Measurements from ENCODE around the gene SENP1.

The SENP1 gene

DNA sequence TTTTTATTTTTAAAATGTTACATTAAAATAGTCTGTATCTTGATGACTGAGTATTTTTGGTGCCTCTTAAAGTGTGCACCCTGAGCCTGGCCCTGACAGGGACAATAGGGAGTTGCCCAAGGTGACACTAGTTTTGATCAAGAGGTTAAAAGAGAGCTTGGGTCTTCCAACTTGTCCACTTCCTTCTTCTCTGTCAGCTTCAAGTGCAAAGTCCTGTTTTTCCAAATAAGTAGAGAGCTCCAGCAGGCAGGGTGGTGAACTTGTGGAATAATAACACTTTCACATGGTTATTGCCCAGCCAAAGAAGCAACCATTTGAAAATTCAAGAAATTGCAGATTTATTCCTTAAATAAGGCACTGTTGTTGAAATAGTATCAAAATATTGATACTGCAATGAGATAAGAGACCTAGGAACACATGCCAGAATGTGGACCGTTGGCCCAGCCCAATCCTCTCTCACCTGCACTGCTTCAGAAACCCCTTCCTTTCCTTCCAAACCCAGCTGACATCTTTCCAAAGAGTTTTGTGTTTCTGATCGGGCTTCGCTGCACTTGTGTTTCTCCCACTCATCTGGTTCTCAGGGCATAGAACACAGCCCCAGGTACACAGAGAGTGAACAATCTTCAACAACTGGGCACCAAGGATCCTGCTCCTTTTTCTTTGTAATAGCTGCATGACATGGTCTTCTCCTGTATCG, 87.8 kb downstream of the SENP1 start:
- no peak for DNase-seq (ENCODE audit: low read depth, low spot score)

DNA sequence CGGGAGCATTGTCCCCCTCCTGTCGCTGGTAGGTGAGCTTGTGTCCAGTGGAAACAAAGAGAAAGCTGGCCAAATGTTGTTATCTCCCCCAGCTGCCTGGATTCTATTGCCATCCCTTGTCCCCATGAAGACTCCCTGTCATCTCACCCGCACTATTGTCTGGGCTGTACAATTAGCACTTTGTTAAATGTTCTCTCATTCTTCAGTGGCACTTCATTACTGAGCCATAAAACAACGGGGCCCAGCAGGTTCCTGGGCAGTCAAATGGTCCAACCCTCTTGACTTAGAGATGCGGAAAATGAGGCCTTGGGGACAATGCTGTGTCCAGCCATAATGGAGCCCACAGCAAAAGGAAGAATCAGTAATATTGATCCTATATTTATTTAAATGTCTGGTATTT, 88.4 kb downstream of the SENP1 start:
- DNase-seq (ENCODE audit: low read depth, low spot score), result no peak

DNA sequence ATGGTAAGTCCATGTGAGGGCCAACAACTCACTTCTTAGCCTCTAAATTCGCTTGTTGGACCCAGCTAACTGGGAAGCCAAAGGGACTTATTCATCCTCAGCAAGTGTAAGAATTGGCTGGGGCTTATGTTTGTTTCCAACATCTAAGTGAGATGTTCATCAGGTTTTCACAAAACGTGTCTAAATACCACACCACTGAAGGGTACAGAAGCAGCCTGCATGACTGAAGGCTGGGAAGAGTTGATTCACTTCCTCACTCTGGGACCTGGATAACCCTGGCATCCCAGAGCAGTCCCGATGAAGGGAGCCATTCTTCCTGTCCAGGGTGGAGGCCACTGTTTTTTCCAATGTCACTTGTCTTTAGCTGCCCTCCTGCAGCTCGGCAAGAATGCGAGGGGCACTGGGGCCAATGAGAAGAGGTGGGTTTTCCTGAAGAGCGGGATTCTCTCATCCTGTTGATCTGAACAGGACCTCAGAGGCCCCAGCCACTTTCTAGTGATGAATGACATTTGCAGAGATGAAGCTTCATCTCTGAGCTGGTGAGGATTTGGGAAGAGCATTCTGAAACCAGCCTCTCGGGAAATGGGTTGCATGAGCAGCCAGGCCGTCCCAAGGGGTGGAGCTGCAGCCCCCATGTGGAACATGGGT, 89.4 kb downstream of the SENP1 start:
- DNase-seq (ENCODE audit: low read depth, low spot score), result no peak

DNA sequence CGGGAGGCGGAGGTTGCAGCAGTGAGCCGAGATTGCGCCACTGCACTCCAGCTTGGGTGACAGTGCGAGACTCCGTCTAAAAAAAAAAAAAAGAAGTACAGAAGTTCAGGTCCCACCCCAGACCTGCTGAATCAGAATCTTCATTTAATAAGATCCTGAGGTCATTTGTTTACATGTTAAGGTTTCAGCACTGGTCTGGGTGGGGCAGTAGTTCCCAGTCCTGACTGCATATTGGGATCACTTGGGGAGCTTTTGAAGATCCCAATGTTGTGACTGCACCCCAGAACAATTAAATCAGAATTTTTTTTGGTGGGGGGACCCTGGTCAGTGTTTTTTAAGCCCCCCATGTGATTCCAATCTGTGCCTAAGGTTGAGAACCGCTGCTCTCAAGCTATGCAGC, 89.9 kb downstream of the SENP1 start:
- DNase-seq (ENCODE audit: low read depth, low spot score), result no peak

DNA sequence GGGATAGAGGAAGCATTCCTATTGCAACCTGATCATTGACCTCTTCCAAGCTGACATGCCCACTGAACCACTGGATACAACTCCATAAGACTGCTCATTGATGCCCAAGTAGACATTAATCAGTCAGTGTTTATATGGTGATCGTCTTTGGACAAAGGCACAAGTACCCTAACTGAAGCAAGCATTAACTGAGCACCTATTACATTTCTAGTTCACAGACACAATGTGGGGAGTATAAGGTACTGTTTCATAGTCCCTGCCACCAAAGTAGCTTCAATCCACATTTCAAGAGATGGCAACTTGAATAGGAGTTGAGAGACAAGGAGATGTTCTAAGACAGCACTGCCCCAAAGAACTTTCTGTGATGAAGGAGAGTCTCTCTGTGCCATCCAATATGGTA, 90.8 kb downstream of the SENP1 start:
- DNase-seq (ENCODE audit: low read depth, low spot score), result no peak

DNA sequence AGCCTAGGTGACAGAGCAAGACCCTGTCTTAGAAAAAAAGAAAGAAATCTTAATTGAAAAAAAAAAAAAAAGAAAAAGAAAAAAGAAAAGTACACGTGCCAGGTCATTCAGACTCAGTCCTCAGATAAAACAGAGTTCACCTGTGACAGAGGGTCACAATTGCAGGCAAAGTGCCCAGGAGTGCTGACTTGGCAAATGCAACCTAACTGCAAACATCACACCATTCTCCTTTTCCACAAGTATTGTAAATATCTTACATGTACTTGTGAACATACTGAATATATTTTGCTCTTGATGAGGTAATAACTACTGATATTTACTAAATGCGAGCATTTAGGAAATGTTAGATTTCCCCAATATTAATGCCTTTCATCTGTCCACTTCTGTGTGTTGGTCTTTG, 92.6 kb downstream of the SENP1 start:
- no peak for DNase-seq (ENCODE audit: low read depth, low spot score)

DNA sequence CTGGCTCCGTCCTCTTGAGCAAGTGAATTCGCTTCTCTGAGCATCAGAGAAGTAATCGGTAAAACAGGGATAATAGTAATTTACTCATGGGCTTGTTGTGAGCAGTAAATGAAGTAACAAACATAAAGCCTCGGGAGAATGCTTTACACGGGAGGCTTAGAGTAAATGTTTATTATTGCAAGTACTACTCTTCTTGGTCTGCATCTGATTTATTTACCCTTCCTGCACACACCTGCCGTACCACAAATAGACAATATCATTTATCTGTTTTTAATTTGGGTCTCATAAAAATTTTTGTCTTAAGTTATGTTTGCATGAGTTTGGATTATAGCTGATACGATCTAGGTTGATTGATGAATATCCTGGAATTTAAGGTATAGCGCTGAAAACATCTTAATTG, 93.8 kb downstream of the SENP1 start:
- no peak for DNase-seq (ENCODE audit: low read depth, low spot score)

DNA sequence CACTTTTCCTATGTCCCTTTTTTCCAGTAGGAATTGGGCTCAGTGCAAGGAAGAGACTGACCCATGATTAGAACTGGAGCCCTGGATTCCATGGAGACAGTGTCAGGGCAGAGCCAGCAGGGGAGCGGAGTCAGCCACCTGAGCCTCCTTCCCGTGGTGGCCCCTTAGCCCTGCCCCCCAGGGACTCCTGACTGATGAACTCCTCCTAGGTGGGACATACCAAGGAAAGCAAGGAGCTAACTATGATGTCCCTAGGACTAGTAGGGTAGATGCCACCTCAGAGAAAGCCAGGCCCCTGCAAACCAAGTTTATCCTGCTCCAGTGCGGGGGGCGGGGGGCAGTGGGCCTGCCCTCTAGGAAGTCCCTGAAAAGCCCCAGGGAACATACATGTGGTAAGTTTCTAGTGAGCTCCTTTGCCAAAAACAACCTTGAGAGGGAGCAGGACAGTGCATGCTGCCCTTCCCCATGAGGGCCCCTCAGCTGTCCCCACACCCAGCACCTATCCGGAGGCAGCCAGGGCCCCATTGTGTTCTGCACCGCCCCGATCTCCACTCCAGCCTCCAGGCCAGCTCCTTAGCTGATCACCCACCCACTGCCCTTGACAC, 95.4 kb downstream of the SENP1 start:
- DNase-seq (ENCODE audit: low read depth, low spot score), result no peak

DNA sequence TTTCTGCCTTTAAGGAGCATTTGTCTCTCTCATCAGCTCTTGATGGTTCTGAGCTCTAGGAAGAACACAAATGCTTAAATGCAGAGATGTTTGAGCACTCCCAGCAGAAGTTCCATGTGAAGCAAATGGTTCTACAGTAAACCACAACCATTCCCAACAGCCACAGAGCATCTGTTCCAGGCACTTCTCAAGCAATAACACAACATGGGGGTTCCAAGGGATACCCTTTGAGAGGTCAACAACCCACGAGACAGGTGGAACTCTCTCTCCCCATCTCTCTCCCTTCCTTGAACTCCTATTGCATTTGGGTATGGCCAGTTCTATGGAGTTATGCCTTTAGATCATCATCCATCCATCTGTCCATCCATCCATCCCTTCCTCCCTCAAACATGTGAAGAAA, 96.4 kb downstream of the SENP1 start:
- no peak for DNase-seq (ENCODE audit: low read depth, low spot score)

DNA sequence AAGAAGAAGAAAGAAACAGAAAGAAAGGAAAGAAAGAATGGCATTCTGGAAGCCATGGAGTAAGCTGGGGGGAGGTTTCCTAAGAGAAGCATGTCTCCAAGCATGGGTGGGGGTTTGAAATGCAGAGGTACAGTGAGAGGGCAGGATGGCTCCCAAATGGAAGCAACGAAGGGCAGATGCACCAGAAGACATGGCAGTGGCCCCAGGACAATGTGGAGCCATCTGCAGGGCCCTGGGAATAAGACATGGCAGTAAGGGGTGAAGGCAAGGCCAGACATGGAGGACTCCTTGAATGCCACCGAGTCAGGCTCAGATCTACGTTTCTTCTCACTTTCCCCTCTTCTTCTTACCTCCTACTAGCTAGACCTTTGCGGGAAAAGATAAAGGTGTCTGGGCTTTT, 96.9 kb downstream of the SENP1 start:
- DNase-seq (ENCODE audit: low read depth, low spot score), result no peak

DNA sequence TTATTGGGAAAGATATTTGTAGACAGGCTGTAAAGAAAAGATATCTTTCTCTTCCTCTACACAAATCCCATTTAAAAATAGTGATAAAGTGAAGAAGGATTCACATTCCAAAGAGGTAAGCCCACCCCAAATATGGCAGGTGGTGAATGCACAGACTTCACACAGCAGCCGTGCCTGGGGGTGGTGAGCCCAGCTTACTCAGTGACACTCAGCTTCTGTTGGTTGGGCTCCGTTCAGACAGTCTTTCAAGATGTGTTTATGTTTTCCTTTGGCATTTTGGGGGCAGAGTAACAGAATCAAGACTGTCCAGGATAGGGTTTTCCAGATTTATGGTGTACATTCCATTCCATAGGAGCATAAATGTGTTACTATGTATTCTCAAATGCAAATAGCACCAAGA, 97.5 kb downstream of the SENP1 start:
- DNase-seq (ENCODE audit: low read depth, low spot score), result no peak

DNA sequence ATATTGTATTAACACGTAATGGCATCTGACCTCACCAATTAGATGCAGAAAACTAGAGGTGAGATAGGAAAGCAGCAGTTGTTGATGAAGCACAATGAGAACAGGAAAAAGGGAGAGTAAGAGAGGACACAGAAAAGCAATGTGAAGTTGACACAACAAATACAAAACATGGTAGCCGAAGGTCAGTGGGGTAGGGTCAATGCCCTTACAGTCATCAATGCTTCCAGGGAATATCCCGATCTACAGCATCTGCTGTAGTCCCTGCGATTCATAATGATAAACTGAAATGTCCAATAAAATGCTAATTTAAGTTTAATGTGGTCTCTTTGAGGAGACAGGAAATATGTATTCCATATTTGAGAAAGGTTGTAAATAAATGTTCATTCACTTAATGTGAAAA, 98.7 kb downstream of the SENP1 start:
- no peak for DNase-seq (ENCODE audit: low read depth, low spot score)

DNA sequence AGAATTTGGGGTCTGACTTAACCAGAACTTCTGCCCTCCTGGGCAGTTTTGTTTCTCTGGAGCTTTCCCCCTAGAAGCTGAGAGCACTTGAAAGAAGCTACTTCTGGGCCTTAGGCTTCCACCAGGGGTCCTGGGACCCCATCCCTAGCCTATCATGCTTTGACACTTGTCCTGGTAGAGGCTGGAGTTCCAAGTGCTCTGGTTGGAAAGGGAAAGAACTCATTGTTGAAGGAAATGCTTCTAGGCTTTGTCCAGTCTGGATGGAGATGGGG, 100.2 kb downstream of the SENP1 start:
- DNase-seq (ENCODE audit: low read depth, low spot score), result no peak

DNA sequence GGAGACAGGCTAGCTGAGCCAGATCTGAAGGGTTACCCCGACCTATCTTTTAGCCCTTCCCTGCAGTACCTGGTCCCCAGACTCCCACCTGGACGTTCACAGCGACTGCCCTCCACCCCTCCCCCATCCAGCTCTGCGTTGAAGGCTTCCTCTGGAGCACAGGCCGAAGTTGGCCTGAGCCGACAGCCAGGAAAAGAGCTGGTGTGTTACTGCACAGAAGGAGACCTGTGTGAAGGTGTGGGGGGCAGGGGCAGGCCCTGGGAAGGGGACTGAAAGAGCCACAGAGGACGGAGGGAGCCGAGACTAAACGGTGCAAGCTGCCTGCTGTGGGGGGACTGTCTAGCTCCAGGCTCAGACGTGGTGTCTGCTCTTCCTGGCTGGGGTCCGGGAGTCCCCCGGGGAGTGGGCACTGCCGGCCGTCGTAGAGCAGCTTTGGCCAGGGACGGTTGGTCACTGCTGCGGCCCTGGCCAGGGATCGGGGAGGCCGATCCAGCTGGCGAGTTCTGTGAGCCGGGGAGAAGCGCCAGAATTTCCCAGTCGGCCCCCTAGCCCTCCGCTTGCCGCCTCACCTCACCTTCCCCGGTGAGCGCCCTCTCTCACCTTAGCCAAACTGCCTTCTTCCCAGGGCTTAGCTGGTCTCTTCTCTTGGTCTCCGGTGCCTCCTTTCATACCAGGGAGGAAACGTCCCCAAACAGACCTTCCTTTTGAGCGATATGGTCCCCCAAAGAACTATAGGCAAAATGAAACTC, 100.7 kb downstream of the SENP1 start:
- no peak for DNase-seq (ENCODE audit: low read depth, low spot score)

DNA sequence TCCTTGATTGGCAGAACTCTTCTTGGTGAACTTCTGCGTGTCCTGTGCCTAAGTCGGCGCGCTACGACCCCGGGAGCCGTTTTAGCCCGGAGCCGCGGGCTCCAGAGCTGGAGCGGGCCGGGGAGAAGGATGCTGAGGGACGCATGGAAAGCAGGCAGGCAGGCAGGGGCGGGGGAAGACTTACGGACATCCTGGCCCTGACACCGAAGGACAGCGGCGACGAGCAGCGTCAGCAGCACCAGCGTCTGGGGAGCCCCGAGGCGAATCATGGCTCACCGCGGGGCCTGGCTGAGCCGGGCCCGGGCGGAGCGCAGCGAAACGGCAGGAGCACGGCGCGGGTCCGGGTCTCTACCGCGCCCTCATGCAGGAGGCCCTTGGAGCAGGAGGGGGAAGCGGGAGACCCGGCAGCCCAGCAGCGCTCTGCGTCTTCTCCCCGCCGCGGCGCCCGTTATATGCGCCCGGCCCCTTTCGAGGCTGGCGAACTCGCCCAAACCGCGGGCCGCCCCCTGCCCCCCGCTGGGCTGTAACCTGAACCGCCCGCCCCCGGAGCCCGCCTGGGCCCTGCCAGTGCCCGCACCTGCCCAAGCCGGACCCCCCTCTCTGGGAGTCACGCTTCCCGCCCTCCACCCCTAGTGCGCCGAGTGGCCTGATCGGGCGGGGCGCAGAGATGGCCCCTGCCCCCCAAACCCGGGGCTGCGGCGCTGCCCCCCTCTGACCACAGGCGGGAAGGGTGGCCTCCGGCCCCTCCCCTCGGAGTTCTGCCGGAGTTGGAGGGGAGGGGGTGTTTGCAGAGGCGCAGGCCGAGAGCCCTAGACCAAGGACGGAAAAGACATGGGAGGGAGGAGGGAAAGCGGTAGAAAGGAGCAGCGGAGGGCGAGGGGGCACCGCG, 101.6 kb downstream of the SENP1 start, which contains the start of gene COL2A1:
Gene COL2A1, minus strand, starts transcription at position 424 of the 889 bp plus-strand sequence. Its CDS starts 155 bp downstream, at position 269.
- DNase-seq (ENCODE audit: low read depth, low spot score), result peak; percentile 55

DNA sequence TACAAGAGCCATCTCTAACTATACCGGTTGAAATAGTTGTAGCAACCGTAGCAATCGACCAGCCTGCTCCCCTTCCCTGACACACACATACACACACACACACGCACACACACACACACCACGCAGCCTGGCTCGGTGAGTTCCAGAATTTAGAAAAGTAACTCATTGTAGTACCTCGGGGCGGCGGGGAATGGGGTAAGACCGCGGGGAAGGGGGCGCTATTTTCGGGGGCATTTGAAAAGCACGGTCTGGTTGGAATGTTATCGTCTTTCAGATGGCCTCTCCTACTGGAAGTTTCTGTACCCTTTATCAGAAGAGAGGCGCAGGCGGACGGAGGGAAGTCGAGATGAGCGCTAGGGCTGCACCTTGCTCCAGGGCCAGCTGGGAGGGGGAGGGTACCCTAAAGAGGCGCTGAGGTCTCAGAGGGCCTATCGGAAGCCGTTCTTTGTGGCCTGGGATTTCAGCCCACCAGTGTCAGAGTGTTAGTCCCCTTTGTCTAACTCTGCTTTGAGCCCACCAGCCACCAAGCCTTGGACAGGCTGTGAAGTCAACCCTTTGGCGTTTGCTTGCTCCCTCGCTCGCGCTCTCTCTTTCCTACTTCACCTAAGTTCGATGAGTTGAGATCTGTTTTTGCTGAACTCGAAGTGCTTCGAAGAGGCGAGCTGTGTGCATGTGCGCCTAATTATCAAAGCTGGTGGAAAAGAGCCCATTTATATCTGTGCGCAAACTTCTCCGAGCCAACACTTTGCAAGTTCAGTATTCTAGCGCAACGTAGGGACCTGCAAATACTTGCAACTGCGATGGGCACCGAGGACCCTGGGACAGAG, 102.4 kb downstream of the SENP1 start:
- DNase-seq (ENCODE audit: low read depth, low spot score), result peak; percentile 35

DNA sequence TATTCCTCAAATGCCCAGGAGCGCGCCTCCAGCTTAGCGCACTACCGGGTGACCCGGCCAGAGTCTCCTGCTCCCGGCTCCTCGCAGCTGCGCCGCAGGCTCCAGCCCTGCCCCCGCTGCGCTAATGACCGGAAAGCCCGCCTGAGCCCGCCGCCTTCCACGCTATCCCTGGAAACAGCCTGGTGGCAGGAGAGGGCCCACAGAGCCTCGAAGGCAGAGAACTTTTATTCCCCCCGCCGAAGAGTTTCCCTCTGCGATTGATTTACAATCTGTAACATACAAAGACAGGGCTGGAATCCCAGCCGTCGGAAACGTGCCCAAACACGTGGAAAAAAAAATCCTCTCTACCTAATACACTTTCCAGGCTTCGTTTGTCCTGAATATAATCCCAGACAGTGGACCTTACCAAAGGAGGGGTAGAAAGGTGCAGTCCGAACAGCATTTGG, 103.1 kb downstream of the SENP1 start:
- peak; percentile 55 for DNase-seq (ENCODE audit: low read depth, low spot score)

DNA sequence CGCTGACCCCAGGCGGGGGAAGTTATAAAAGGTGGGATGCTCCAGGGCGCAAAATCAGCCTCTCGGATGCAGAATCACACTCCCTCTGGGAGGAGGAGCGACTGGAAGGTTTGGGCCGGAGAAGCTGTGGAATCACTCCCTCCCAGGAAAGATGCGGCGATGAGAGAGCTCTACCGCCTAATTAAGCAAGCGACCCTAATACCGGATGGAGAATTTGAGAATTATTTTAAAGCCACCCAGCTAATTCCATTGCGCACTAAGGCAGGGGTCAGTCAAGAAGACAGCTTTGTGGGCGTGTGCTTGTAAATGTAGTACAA, 103.5 kb downstream of the SENP1 start:
- no peak for DNase-seq (ENCODE audit: low read depth, low spot score)

DNA sequence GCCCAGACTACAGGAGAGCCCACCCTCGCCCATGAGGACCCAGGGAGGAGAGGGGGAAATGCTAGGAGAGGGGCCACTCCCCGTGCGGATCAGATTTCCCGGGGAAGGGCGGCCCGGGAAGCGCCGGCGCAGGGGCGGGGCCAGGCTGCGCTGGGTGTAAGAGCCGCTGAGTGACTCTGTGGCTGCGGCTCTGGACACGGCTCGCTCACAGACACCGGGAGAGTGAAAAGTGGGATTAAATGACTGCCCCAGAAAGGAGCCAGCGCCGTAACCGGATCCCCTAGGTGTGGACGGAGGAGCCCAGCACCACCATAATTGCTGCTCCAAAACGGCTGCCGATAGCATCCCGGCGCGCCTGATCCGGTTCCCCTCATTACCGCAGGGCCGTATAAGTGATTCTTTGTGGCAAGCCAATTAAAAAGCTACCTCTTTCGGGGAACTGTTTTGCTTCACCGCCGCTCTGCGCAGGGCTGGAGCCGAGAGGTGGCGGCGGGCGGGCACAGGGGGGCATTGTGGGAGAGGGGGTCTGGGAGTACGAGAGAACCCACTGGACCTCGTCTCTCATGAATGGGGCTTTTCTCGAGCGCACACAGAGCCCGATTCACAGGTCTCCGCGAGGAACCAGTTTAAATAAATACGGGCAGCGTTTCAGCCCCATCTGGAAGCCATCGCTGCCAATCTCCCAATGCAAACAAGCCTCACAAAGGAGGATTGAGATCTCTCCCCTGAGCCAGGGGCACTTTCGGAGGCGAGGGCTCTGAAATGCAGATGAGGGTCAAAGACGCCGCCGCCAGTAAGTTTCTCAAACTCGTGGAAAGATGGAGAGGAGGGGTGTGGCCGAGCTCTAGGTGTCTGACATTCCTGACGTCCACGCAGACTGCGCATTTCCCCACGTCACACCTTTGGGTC, 104.1 kb downstream of the SENP1 start:
- DNase-seq (ENCODE audit: low read depth, low spot score), result peak; percentile 69

Measured in astrocyte of the hippocampus (primary cell).